Hair follicular keratinocyte (primary cell): Measurements from ENCODE around the gene DPY19L2. TPM values are rescaled to one million over a fixed set of nuclear protein-coding genes. Genes with fewer than 3 reads are reported as not detected.

Source experiments
- total RNA-seq: library from RNA; depleted of rRNA; stranded (reverse); fragments of >200 nt; gene quantifications from 2 replicates; pipeline ENCODE4 v1.2.3, GENCODE V29; 2015

The DPY19L2 gene
- 0.70 and 2.9 TPM in 2 replicates for total RNA-seq

GRCh38 chr12:63668028-63668799 lies at the start of gene DPY19L2:
TSS of gene DPY19L2 (minus strand) at chr12:63668493. CDS start at chr12:63668393, 100 bp downstream.

Other genes with a start within 250 kb of the DPY19L2 start
- gene RXYLT1, start 111.4 kb upstream of the DPY19L2 start, total RNA-seq: 18.8 and 22.3 TPM in 2 replicates
- 9.1 and 10.2 TPM in 2 replicates for gene SRGAP1, start 176.2 kb upstream of the DPY19L2 start, total RNA-seq